ENCODE measurements around the gene ZRSR2. TPM values are rescaled to one million over a fixed set of nuclear protein-coding genes. Genes with fewer than 3 reads are reported as not detected.

The ZRSR2 gene
- total and polyA plus RNA-seq, 10 of the 15 experiments (the other 5 are each of a cell fraction or from before 2014, with no cell fraction given), result 8.8 to 34.1 (median 15.6) TPM

GRCh38 chrX:15864023-15864422 is 73.7 kb downstream of the ZRSR2 start:
- no peak overlapping the region for H3K9ac ChIP-seq (ENCODE audit: control insufficient read depth, insufficient read depth, low read length)
- no peaks in the 10 kb centered on the region for H4K20me1 ChIP-seq (ENCODE audit: control insufficient read depth, insufficient read depth)
- intact Hi-C loops (cut with micrococcal nuclease; ENCODE audit: unreplicated experiment), result no loop called here
- CTCF ChIA-PET, result interaction anchor here (1.2 kb wide), 1 partner anchor 15 kb away, joined by 3 read pairs; no protein-coding TSS in a partner anchor
- SMC1A ChIA-PET (ENCODE audit: uncharacterized antibody, unreplicated experiment), result no interaction called here
- H3K4me2 ChIP-seq (ENCODE audit: control insufficient read depth, insufficient read depth), result no peak overlapping the region
- no peaks in the 10 kb centered on the region for H3K9me3 ChIP-seq (replicated peaks; ENCODE audit: control insufficient read depth, insufficient read depth, low read length)
- ATAC-seq, result peak; percentile 22; the same call in 1 of the 3 replicates
- H3K4me1 ChIP-seq (ENCODE audit: control insufficient read depth, insufficient read depth, low read length), result no peaks in the 10 kb centered on the region
- H3K27me3 ChIP-seq (replicated peaks in 1 of 2; ENCODE audit: control insufficient read depth in 2 of 2, insufficient read depth in 2 of 2, low read length in 1 of 2), result no peaks in the 10 kb centered on the region; a peak in 1 of 4 replicates
- FAIRE-seq, result peak; percentile 49
- in situ Hi-C loops (cut with MboI), result no loop called here
- BruUV-seq (replicated peaks), result no TSS peak
- no peak overlapping the region for H2AFZ ChIP-seq (ENCODE audit: control insufficient read depth, low read depth, low read length)
- no peaks in the 10 kb centered on the region for H3K36me3 ChIP-seq (ENCODE audit: control insufficient read depth in 2 of 2, insufficient read depth in 2 of 2, low read length in 1 of 2)
- H3K4me3 ChIP-seq, result no peak overlapping the region
- RAD21 ChIA-PET (ENCODE audit: unreplicated experiment), result interaction anchor here (1.1 kb wide), 1 partner anchor 15 kb away, joined by 3 read pairs; no protein-coding TSS in a partner anchor
- H3K79me2 ChIP-seq (ENCODE audit: control insufficient read depth, insufficient read depth, low read length), result no peaks in the 10 kb centered on the region
- WGBS (ENCODE audit: insufficient coverage, insufficient replicate concordance, low lambda C conversion rate, missing lambda C conversion rate), result 48% methylated on average over 3 of the region's 3 CpGs
- H3K27ac ChIP-seq (ENCODE audit: control insufficient read depth, insufficient read depth), result no peak overlapping the region
- no peak for DNase-seq (ENCODE audit: low read depth, low spot score)
- POLR2A ChIA-PET, result no interaction called here
- TF ChIP-seq GATAD2B (conservative IDR thresholded peaks at IDR 0.05; ENCODE audit: low read depth) (no peak), CREB1 (IDR thresholded peaks at IDR 0.05; ENCODE audit: low read depth) (no peak), JUND (IDR thresholded peaks at IDR 0.05; ENCODE audit: low read depth, low read length) (no peak), IRF4 (IDR thresholded peaks at IDR 0.05; ENCODE audit: low read depth, low read length) (no peak), WRNIP1 (IDR thresholded peaks at IDR 0.05; ENCODE audit: borderline replicate concordance, low read depth, low read length) (no peak), ZNF24 (IDR thresholded peaks at IDR 0.05) (no peak), NBN (IDR thresholded peaks at IDR 0.05) (no peak)
- TF ChIP-seq, protein P1, sequence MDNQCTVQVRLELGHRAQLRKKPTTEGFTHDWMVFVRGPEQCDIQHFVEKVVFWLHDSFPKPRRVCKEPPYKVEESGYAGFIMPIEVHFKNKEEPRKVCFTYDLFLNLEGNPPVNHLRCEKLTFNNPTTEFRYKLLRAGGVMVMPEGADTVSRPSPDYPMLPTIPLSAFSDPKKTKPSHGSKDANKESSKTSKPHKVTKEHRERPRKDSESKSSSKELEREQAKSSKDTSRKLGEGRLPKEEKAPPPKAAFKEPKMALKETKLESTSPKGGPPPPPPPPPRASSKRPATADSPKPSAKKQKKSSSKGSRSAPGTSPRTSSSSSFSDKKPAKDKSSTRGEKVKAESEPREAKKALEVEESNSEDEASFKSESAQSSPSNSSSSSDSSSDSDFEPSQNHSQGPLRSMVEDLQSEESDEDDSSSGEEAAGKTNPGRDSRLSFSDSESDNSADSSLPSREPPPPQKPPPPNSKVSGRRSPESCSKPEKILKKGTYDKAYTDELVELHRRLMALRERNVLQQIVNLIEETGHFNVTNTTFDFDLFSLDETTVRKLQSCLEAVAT (IDR thresholded peaks at IDR 0.05), result no peak
- TF ChIP-seq, protein P2, sequence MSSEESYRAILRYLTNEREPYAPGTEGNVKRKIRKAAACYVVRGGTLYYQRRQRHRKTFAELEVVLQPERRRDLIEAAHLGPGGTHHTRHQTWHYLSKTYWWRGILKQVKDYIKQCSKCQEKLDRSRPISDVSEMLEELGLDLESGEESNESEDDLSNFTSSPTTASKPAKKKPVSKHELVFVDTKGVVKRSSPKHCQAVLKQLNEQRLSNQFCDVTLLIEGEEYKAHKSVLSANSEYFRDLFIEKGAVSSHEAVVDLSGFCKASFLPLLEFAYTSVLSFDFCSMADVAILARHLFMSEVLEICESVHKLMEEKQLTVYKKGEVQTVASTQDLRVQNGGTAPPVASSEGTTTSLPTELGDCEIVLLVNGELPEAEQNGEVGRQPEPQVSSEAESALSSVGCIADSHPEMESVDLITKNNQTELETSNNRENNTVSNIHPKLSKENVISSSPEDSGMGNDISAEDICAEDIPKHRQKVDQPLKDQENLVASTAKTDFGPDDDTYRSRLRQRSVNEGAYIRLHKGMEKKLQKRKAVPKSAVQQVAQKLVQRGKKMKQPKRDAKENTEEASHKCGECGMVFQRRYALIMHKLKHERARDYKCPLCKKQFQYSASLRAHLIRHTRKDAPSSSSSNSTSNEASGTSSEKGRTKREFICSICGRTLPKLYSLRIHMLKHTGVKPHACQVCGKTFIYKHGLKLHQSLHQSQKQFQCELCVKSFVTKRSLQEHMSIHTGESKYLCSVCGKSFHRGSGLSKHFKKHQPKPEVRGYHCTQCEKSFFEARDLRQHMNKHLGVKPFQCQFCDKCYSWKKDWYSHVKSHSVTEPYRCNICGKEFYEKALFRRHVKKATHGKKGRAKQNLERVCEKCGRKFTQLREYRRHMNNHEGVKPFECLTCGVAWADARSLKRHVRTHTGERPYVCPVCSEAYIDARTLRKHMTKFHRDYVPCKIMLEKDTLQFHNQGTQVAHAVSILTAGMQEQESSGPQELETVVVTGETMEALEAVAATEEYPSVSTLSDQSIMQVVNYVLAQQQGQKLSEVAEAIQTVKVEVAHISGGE (CRISPR knock-in tag; IDR thresholded peaks at IDR 0.05), result no peak
- TF ChIP-seq, protein P3, sequence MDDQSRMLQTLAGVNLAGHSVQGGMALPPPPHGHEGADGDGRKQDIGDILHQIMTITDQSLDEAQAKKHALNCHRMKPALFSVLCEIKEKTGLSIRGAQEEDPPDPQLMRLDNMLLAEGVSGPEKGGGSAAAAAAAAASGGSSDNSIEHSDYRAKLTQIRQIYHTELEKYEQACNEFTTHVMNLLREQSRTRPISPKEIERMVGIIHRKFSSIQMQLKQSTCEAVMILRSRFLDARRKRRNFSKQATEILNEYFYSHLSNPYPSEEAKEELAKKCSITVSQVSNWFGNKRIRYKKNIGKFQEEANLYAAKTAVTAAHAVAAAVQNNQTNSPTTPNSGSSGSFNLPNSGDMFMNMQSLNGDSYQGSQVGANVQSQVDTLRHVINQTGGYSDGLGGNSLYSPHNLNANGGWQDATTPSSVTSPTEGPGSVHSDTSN (IDR thresholded peaks at IDR 0.05; ENCODE audit: insufficient replicate concordance, low read depth, low read length), result no peak
- TF ChIP-seq, protein P4, sequence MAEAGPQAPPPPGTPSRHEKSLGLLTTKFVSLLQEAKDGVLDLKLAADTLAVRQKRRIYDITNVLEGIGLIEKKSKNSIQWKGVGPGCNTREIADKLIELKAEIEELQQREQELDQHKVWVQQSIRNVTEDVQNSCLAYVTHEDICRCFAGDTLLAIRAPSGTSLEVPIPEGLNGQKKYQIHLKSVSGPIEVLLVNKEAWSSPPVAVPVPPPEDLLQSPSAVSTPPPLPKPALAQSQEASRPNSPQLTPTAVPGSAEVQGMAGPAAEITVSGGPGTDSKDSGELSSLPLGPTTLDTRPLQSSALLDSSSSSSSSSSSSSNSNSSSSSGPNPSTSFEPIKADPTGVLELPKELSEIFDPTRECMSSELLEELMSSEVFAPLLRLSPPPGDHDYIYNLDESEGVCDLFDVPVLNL (IDR thresholded peaks at IDR 0.05; ENCODE audit: low read depth, low read length), result no peak
- TF ChIP-seq, protein P5, sequence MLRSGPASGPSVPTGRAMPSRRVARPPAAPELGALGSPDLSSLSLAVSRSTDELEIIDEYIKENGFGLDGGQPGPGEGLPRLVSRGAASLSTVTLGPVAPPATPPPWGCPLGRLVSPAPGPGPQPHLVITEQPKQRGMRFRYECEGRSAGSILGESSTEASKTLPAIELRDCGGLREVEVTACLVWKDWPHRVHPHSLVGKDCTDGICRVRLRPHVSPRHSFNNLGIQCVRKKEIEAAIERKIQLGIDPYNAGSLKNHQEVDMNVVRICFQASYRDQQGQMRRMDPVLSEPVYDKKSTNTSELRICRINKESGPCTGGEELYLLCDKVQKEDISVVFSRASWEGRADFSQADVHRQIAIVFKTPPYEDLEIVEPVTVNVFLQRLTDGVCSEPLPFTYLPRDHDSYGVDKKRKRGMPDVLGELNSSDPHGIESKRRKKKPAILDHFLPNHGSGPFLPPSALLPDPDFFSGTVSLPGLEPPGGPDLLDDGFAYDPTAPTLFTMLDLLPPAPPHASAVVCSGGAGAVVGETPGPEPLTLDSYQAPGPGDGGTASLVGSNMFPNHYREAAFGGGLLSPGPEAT (IDR thresholded peaks at IDR 0.05; ENCODE audit: low read depth), result no peak
